ENCODE data around the gene P2RY14. TPM values are rescaled to one million over a fixed set of nuclear protein-coding genes. Genes with fewer than 3 reads are reported as not detected.

The P2RY14 gene
- total RNA-seq, 4 donors from 2014 or later, result 1.8 to 9.5 (median 2.5) TPM

- Histone ChIP-seq H3K4me1 (no peaks in the 10 kb centered on the region), H3K27me3 (no peaks in the 10 kb centered on the region), H3K4me3 (replicated peaks in 1 of 3) (no peak overlapping the region), H3K36me3 (no peaks in the 10 kb centered on the region), H3K9me3 (no peaks in the 10 kb centered on the region), H3K27ac (no peak overlapping the region)
- intact Hi-C loops (cut with DNase I), result no loop called here
- DNase-seq, result no peak
- whole genome bisulfite sequencing, 2 donors, result 92 to 96% methylated on average over 5 of the region's 5 CpGs
- TF ChIP-seq POLR2A (IDR thresholded peaks at IDR 0.05) (no peak), CTCF (IDR thresholded peaks at IDR 0.05) (no peak)
Measured at GRCh38 chr3:151213881-151214280, 64.5 kb downstream of the P2RY14 start.

GRCh38 chr3:151213151-151213550 lies 65.2 kb downstream of the P2RY14 start:
- no peak for TF ChIP-seq CTCF (IDR thresholded peaks at IDR 0.05)
- TF ChIP-seq POLR2A (IDR thresholded peaks at IDR 0.05), result no peak
- Histone ChIP-seq H3K4me3 (replicated peaks in 1 of 3) (no peak overlapping the region), H3K4me1 (no peaks in the 10 kb centered on the region), H3K27me3 (no peaks in the 10 kb centered on the region), H3K27ac (no peak overlapping the region), H3K9me3 (no peaks in the 10 kb centered on the region), H3K36me3 (no peaks in the 10 kb centered on the region)
- 91% methylated on average over 4 of the region's 4 CpGs for WGBS, 2 donors
- intact Hi-C loops (cut with DNase I), result no loop called here
- no peak for DNase-seq

- TF ChIP-seq CTCF (IDR thresholded peaks at IDR 0.05) (no peak), POLR2A (IDR thresholded peaks at IDR 0.05) (no peak)
- no peak for DNase-seq
- Histone ChIP-seq H3K27ac (no peak overlapping the region), H3K27me3 (no peaks in the 10 kb centered on the region), H3K9me3 (no peaks in the 10 kb centered on the region), H3K4me3 (replicated peaks in 1 of 3) (no peak overlapping the region), H3K36me3 (no peaks in the 10 kb centered on the region), H3K4me1 (no peaks in the 10 kb centered on the region)
- intact Hi-C loops (cut with DNase I), result no loop called here
- 61 to 66% methylated on average over 4 of the region's 4 CpGs for WGBS, 2 donors
Measured at GRCh38 chr3:151210676-151211381, 67.5 kb downstream of the P2RY14 start.

GRCh38 chr3:151209654-151210053 lies 68.7 kb downstream of the P2RY14 start:
- no peak overlapping the region for H3K4me3 ChIP-seq (replicated peaks in 1 of 3)
- no peaks in the 10 kb centered on the region for H3K4me1 ChIP-seq
- DNase-seq, result no peak
- no peaks in the 10 kb centered on the region for H3K27me3 ChIP-seq
- no peak overlapping the region for H3K27ac ChIP-seq
- intact Hi-C loops (cut with DNase I), result no loop called here
- no peak for TF ChIP-seq CTCF (IDR thresholded peaks at IDR 0.05)
- no peak for TF ChIP-seq POLR2A (IDR thresholded peaks at IDR 0.05)
- WGBS, 2 donors, result 92% methylated on average over 3 of the region's 3 CpGs
- H3K9me3 ChIP-seq, result no peaks in the 10 kb centered on the region
- no peaks in the 10 kb centered on the region for H3K36me3 ChIP-seq

- H3K4me1 ChIP-seq, result no peaks in the 10 kb centered on the region
- no peak for DNase-seq
- no peaks in the 10 kb centered on the region for H3K9me3 ChIP-seq
- intact Hi-C loops (cut with DNase I), result no loop called here
- H3K27ac ChIP-seq, result no peak overlapping the region
- H3K36me3 ChIP-seq, result no peaks in the 10 kb centered on the region
- no peaks in the 10 kb centered on the region for H3K27me3 ChIP-seq
- no peak for TF ChIP-seq POLR2A (IDR thresholded peaks at IDR 0.05)
- TF ChIP-seq CTCF (IDR thresholded peaks at IDR 0.05), result no peak
- no peak overlapping the region for H3K4me3 ChIP-seq (replicated peaks in 1 of 3)
- WGBS, 2 donors, result 86 to 95% methylated on average over 3 of the region's 3 CpGs
Measured at GRCh38 chr3:151206201-151206600, 72.1 kb downstream of the P2RY14 start.
